GM15510 (cell line): Measurements from ENCODE around the gene NRM.

ENCODE experiments used
- POLR2A ChIP-seq: IDR thresholded peaks from 3 replicates; pipeline ENCODE4 v1.6.1; 2011; ENCODE audit warnings: borderline replicate concordance; ENCODE audit not compliant: insufficient read length; ENCODE audit errors: extremely low read depth

NRM gene

GRCh38 chr6:30705620-30706019 is 14.8 kb upstream of the NRM start:
- TF ChIP-seq POLR2A: no peak

- no peak for TF ChIP-seq POLR2A
Observed at GRCh38 chr6:30703821-30704220, 13.0 kb upstream of the NRM start.

DNA sequence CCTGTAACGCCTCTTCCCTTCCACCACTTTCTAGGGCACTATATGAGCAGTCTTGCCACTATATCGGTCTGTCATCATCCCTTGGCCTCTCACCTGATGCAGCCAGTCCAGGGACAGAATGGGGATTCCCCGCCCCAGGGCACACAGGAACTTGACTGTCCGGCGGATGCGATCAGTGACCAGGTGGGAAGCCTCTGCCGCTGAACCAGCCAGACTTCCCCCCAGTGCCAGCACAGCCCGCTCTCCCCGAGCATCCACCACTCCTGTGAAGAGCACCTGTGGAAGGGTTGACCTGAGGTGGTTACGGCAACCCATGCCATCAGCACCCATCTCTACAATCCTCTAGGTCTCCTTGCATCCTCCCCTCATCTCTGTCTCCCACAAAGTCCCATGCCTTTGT is 12.2 kb upstream of the NRM start:
- TF ChIP-seq POLR2A: no peak

- no peak for TF ChIP-seq POLR2A
Observed at GRCh38 chr6:30700340-30700739, 9.6 kb upstream of the NRM start.

DNA sequence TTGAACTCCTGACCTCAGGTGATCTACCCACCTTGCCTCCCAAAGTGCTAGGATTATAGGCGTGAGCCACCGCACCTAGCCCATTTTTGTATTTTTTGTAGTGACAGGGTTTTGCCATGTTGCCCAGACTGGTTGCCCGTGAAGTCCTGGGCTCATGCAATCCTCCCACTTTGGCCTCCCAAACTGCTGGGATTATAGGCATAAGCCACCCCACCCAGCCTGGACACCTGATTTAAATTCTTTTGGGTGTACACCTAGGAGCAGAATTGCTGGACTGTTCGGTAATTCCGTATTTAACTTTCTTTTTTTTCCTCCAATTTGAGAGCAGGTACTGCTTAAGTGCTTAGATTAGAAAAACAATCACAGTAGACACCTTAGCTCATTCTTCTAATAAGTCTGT is 5.6 kb upstream of the NRM start:
- TF ChIP-seq POLR2A: no peak

DNA sequence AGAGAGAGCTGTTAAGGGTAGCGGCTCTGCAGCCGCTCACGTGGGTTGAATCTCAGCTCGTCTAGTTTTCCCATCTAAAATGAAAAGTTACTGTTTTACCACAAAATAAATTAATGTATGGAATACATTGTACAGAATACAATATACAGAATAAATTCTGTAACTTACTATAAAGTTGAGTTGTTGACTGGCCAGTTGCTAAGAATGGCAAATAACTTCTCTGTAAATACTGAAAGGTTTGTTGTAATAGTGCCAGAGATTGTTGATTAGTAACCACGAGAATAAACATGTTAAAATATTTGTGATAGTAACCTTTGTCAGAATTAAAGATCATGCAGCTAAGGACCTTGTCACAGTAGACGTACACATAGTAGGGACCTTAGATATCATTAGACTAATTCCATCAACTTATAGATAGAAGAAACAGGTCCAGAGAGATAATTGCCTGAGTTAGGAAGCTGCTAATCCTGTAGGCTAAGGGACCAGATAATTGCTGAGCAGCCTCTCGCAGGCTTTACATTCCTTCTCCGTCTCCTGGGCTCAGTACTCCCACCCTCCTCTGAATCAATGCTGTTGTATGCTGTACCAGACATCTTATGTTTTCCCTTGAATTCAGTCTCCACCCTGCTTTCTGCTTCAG is 544 bp upstream of the NRM start:
- no peak for TF ChIP-seq POLR2A

- no peak for TF ChIP-seq POLR2A
Observed at GRCh38 chr6:30689985-30690384, 799 bp downstream of the NRM start.

DNA sequence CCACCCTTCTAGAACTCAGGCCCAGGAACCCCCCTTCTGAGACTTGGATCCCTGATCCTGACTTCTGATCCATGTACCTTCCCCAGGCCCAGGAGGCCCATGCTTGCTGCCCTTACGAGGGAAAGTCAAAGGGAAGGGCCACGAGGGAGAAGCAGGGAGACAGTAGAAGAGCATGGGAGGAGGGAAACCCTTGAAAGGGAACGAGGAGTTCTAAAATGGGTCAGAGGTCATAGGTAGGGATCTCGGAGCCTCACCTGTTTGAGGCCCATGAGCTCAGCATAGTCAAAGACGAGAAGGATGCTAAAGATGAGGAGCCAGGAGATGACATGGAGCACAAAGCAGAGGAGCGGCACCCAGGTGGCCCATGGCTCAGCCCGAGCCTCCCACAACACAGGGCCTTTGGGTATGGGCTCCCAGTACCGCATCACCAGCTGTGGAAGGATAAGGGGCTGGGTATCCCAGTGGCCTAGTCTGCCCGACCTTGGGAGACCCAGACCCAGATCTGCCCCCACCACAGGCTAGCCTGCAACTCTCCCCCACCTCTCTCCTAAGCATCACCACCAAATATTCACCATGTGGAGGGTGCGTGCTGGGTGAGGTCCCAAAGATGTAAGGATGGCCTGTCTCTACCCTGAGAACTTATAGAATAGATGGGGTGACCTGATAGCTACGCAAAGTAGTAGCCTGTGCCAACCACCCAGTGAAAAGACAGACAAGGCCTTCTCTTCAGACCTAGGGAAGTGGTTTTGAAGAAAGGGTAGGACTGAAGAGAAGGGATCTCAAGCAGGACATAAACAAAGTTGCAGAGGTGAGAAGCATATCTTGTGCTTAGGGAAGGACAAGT is 1.5 kb downstream of the NRM start:
- TF ChIP-seq POLR2A: no peak

- no peak for TF ChIP-seq POLR2A
Observed at GRCh38 chr6:30688569-30688968, 2.2 kb downstream of the NRM start.

DNA sequence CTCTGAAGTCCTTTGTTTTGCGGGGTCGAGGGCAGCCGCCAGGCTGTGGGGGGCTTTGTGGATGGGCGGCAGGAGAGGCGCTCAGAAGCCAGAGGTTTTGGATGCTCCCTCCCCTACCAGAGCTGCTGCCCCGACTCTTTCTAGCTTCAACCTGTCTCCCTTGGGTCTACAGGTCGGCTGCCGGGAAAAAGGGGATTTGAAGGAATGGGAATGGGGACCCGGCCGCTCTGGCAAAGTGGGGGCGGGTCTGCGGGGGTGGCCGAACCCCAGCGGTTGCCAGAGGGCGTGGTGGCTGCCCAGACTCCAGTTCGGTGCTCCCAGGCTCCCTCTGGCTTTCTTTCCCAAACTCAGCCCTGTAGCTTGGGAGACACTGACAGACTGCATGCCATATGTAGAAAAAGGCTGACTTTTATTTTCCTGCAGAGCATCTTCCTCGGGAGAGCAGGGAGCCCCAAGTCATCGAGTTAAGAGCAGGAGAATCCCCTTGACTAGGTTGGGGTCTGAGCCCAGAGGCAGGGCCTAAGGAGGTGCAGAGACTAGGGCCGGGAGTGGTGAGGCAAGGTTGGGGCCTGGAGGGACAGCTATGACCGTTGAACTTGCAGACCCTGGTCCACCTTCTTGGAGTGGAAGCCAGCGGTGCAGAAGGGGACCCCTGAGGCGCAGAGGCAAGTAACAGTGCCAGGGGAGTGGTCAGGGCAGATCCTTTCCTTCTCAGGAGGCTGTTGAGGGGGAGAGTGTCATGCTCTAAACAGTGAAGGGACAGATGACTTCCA is 2.9 kb downstream of the NRM start:
- no peak for TF ChIP-seq POLR2A

DNA sequence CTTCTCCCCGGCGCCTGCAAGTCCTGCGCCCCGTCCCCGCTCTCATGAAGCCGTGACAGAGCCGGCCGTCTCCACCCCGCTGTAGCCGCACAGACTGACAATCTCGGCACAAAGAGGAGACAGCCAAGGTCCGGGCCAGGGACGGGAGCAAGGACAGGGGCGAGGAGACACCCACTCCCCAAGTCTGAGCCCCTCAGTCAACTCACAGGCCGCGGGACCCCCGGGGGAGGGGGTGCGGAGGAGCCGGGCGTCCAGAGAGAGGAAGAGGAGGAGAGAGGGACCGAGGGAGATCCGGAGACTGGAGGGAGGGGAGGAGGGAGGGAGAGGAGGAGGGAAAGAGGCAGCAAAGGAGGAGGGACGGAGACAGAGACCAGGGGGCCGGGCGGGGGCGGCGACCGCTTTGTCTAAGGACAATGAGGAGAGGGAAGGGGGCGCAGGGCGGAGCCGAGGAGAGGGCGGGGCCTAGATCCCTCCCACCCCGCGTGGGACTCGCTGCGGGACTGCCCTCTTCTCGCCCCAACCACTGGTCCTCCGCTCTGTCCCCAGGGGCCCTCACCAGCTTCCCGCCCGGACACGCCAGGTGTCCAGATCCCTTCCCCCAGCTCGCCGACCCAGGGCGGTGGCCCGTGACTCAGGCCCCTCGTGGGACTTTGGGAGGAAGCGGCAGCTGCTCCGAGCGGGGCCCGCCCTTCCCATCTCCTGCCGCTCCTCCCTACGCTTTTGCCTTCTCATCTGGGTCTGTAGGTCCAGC is 3.7 kb downstream of the NRM start:
- peak; percentile 61 for TF ChIP-seq POLR2A

- peak; percentile 72 for TF ChIP-seq POLR2A
Observed at GRCh38 chr6:30686009-30686907, 4.5 kb downstream of the NRM start, which contains the start of gene PPP1R18. TSS of gene PPP1R18 (minus strand) at chr6:30686645. CDS start at chr6:30686018, 627 bp downstream.

DNA sequence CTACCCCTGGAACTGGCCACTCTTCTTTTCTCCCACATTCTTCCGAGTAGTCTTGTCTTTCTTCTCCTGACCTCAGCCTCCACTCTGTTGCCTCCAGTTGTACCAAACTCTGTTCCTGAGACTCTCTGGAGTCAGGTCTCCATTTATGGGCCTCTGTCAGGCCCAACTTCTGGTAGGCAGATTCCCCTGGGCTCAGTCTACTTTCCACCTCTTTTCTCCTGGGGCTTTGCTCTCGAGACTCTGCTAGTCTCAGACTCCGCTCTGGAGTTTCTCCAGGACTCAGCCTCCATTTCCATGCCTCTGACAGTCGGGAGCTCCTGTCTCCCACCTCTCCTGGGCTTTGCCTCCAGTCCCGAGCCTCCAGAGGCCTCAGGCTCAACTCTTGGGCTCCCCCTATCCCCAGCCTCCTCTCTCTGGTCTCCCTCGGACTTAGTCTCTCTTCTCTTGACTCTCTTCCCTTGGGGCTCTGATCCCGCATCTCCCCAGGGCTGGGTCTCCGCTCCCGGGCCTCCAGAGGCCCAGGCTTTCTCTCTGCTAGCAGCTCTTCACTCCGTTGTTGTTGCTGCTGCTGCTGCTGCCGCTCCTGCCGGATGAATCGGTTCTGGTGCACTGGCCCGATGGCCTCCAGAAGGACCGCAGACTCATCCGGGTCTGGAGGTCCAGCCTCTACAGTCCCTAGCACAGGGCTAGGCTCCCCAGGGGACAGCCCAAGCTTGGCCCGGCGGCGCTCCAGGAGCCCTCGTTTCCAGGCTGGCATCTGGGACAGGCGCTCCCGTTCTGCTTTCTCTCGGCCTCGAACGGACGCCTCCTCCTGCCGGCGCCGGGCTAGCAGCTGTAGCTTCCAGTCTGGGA is 5.4 kb downstream of the NRM start:
- TF ChIP-seq POLR2A: no peak
